Uterus (tissue), 4 donors: ENCODE results near the gene ZG16. TPM values are rescaled to one million over a fixed set of nuclear protein-coding genes. Genes with fewer than 3 reads are reported as not detected.

ENCODE experiments used
- DNase-seq, 2 donors: peaks; one replicate each; pipeline ENCODE4 v3.0.0-alpha.2; 2019 to 2020
- H3K27ac ChIP-seq, 2 donors: fragments of 200-600 bp; sonication (generic); 1 replicate in 1 of 2; 2 replicates in 1 of 2; pipeline ENCODE4 v1.5.1; 2016 to 2018
- H3K27me3 ChIP-seq, 2 donors: fragments of 200-600 bp; sonication (generic); one replicate each; pipeline ENCODE4 v1.5.1; 2018 to 2019; ENCODE audit warnings: control low read depth in 1 of 2
- H3K36me3 ChIP-seq, 2 donors: fragments of 200-600 bp; sonication (generic); one replicate each; pipeline ENCODE4 v1.5.1; 2019; ENCODE audit warnings: control low read depth in 1 of 2
- H3K4me1 ChIP-seq, 2 donors: fragments of 200-600 bp; sonication (generic); one replicate each; pipeline ENCODE4 v1.5.1; 2018 to 2019; ENCODE audit warnings: control low read depth in 1 of 2
- H3K4me3 ChIP-seq, 2 donors: fragments of 200-600 bp; sonication (generic); 1 replicate in 1 of 2; 2 replicates in 1 of 2; pipeline ENCODE4 v1.5.1; 2018 to 2019; ENCODE audit warnings: mild to moderate bottlenecking in 1 of 2
- H3K9me3 ChIP-seq, 2 donors: fragments of 200-600 bp; sonication (generic); one replicate each; pipeline ENCODE4 v1.5.1; 2019; ENCODE audit warnings: control low read depth in 1 of 2
- CTCF ChIP-seq, 4 experiments: fragments of 200-600 bp in 2 of 4; fragments of 450-650 bp in 2 of 4; sonication (generic) in 2 of 4; IDR thresholded peaks; one replicate each; pipeline ENCODE4 v1.5.1; 2016 to 2019; ENCODE audit warnings: antibody characterized with exemption in 4 of 4, mild to moderate bottlenecking in 2 of 4, moderate library complexity in 1 of 4
- POLR2A ChIP-seq, 2 donors: fragments of 450-650 bp; IDR thresholded peaks; one replicate each; pipeline ENCODE4 v1.6.1; 2016; ENCODE audit warnings: antibody characterized with exemption in 2 of 2, mild to moderate bottlenecking in 1 of 2, moderate library complexity in 1 of 2
- intact Hi-C: fragments of 100-400 bp; cut with DNase I; formaldehyde crosslinking; loops from one replicate; pipeline ENCODE4 v1.15.1; 2023; ENCODE audit warnings: low total_unique reads
- total RNA-seq, 4 donors: library from RNA; depleted of rRNA in 3 of 4; stranded (reverse); fragments of >200 nt in 3 of 4; gene quantifications; one replicate each; pipeline versions ENCODE4 v1.1.0 to v1.2.4, GENCODE V29; 2014 to 2023
- donor health status: DM: yes; HTN: yes; CAD: no.

Gene ZG16
- total RNA-seq, 4 donors from 2014 or later: under 0.01 TPM; not detected in 3

GRCh38 chr16:29807426-29808218 lies 29.6 kb downstream of the ZG16 start:
- DNase-seq: peak; percentile 89
- TF ChIP-seq CTCF (IDR thresholded peaks at IDR 0.05) (peak; percentile 24 to 63 (median 54)), POLR2A (IDR thresholded peaks at IDR 0.05) (peak in 1 of 2 donors; percentile 63)

GRCh38 chr16:29808219-29808900 lies 30.3 kb downstream of the ZG16 start:
- TF ChIP-seq CTCF (IDR thresholded peaks at IDR 0.05) (no peak), POLR2A (IDR thresholded peaks at IDR 0.05) (no peak)
- Histone ChIP-seq H3K4me1 (peaks cover 11 to 35% of the 10 kb centered on the region in 2 donors), H3K36me3 (no peaks in the 10 kb centered on the region), H3K9me3 (no peaks in the 10 kb centered on the region), H3K4me3 (peak overlapping the region; percentile 35 to 61), H3K27me3 (no peaks in the 10 kb centered on the region), H3K27ac (peak overlapping the region; percentile 96 to 99)
- intact Hi-C loops: no loop called here
- peak; percentile 31 to 54 for DNase-seq

More at GRCh38 chr16:29807426-29808218, 29.6 kb downstream of the ZG16 start:
- H3K4me3 ChIP-seq: peak overlapping the region; percentile 35 to 61
- H3K9me3 ChIP-seq: no peaks in the 10 kb centered on the region
- H3K27ac ChIP-seq: peak overlapping the region; percentile 96 to 99
- H3K27me3 ChIP-seq: no peaks in the 10 kb centered on the region
- intact Hi-C loops: no loop called here
- no peaks in the 10 kb centered on the region for H3K36me3 ChIP-seq
- H3K4me1 ChIP-seq: peaks cover 11 to 28% of the 10 kb centered on the region in 2 donors

GRCh38 chr16:29809031-29809747 lies 31.1 kb downstream of the ZG16 start:
- TF ChIP-seq CTCF (IDR thresholded peaks at IDR 0.05) (no peak), POLR2A (IDR thresholded peaks at IDR 0.05) (no peak)
- intact Hi-C loops: no loop called here
- peak overlapping the region; percentile 96 to 99 for H3K27ac ChIP-seq
- H3K4me1 ChIP-seq: peaks cover 11 to 39% of the 10 kb centered on the region in 2 donors
- H3K36me3 ChIP-seq: no peaks in the 10 kb centered on the region
- DNase-seq: peak; percentile 34 to 38
- H3K27me3 ChIP-seq: no peaks in the 10 kb centered on the region
- no peaks in the 10 kb centered on the region for H3K9me3 ChIP-seq
- no peak overlapping the region for H3K4me3 ChIP-seq

GRCh38 chr16:29809850-29810698 lies 32.0 kb downstream of the ZG16 start:
- H3K36me3 ChIP-seq: no peaks in the 10 kb centered on the region
- TF ChIP-seq POLR2A (IDR thresholded peaks at IDR 0.05) (no peak), CTCF (IDR thresholded peaks at IDR 0.05) (no peak)
- intact Hi-C loops: no loop called here
- DNase-seq: peak; percentile 39 to 48
- H3K9me3 ChIP-seq: no peaks in the 10 kb centered on the region
- H3K27ac ChIP-seq: peak overlapping the region; percentile 96 to 99
- H3K4me1 ChIP-seq: peaks cover 11 to 39% of the 10 kb centered on the region in 2 donors
- H3K4me3 ChIP-seq: no peak overlapping the region
- no peaks in the 10 kb centered on the region for H3K27me3 ChIP-seq
